HEK293 (cell line): ENCODE measurements around the gene AFF4.

Source experiments
- CTCF ChIA-PET: fragments of 350-600 bp; formaldehyde crosslinking; extraction: SDS; loops from one replicate; lab custom pipeline; 2021; ENCODE audit warnings: antibody characterized with exemption; lab: Yijun Ruan, JAX
- POLR2A ChIA-PET: fragments of 300-600 bp; formaldehyde crosslinking; extraction: SDS; loops from one replicate; lab custom pipeline; 2020; ENCODE audit warnings: antibody characterized with exemption, inconsistent platforms; lab: Yijun Ruan, JAX
- H3K27ac ChIP-seq: fragments of 200-500 bp; sonication (Bioruptor generic); 2 replicates; pipeline ENCODE4 v1.5.1; 2014; ENCODE audit warnings: low read depth, low read length, control low read depth, inconsistent platforms; ENCODE audit errors: extremely low read depth
- H3K36me3 ChIP-seq, 2 experiments: fragments of 200-500 bp in 1 of 2; sonication (Bioruptor generic) in 1 of 2; 1 replicate in 1 of 2; 2 replicates in 1 of 2; pipeline ENCODE4 v1.5.1; 2014 to 2017; ENCODE audit warnings: inconsistent platforms in 2 of 2, low read length in 2 of 2; ENCODE audit not compliant: control insufficient read depth in 2 of 2, insufficient read depth in 1 of 2
- H3K4me1 ChIP-seq: fragments of 200-500 bp; sonication (Bioruptor generic); 2 replicates; pipeline ENCODE4 v1.5.1; 2014; ENCODE audit warnings: mild to moderate bottlenecking, low read length, inconsistent platforms; ENCODE audit not compliant: control insufficient read depth, insufficient read depth
- H3K4me3 ChIP-seq: 2 replicates; pipeline ENCODE4 v1.5.1; 2011; ENCODE audit warnings: low read depth, mild to moderate bottlenecking, control low read depth, low read length, moderate library complexity
- H3K9me3 ChIP-seq: fragments of 200-500 bp; sonication (Bioruptor generic); 2 replicates; pipeline ENCODE4 v1.5.1; 2014; ENCODE audit warnings: low read depth, low read length, inconsistent platforms; ENCODE audit not compliant: control insufficient read depth, insufficient read depth
- HOXA7 ChIP-seq: sonication (generic); formaldehyde crosslinking; IDR thresholded peaks from 2 replicates; pipeline ENCODE4 v1.8.1; 2022; ENCODE audit warnings: missing genetic modification reagents, borderline replicate concordance
- PRDM1 ChIP-seq: fragments of 450-650 bp; formaldehyde crosslinking; IDR thresholded peaks from 2 replicates; pipeline ENCODE4; 2016; ENCODE audit warnings: missing biosample characterization, missing genetic modification characterization
- REST ChIP-seq: fragments of 450-650 bp; formaldehyde crosslinking; IDR thresholded peaks from 2 replicates; pipeline ENCODE4 v1.5.1; 2016; ENCODE audit warnings: missing biosample characterization, missing genetic modification characterization
- ZEB2 ChIP-seq: fragments of 450-650 bp; formaldehyde crosslinking; IDR thresholded peaks from 2 replicates; pipeline ENCODE4 v1.5.1; 2016; ENCODE audit warnings: missing biosample characterization, missing genetic modification characterization
- ZFP3 ChIP-seq: fragments of 450-650 bp; formaldehyde crosslinking; IDR thresholded peaks from 2 replicates; pipeline ENCODE4 v1.5.1; 2016; ENCODE audit warnings: low read depth, missing biosample characterization, missing genetic modification characterization
- ZFP37 ChIP-seq: fragments of 450-650 bp; formaldehyde crosslinking; IDR thresholded peaks from 2 replicates; pipeline ENCODE4 v1.5.1; 2016; ENCODE audit warnings: missing biosample characterization, missing genetic modification characterization
- ZNF169 ChIP-seq: fragments of 450-650 bp; formaldehyde crosslinking; IDR thresholded peaks from 2 replicates; pipeline ENCODE4 v1.5.1; 2016; ENCODE audit warnings: missing biosample characterization, missing genetic modification characterization
- ZNF18 ChIP-seq: fragments of 450-650 bp; formaldehyde crosslinking; IDR thresholded peaks from 2 replicates; pipeline ENCODE4 v1.5.1; 2016; ENCODE audit warnings: missing biosample characterization, missing genetic modification characterization
- ZNF202 ChIP-seq: fragments of 450-650 bp; formaldehyde crosslinking; IDR thresholded peaks from 2 replicates; pipeline ENCODE4 v1.5.1; 2016; ENCODE audit warnings: missing biosample characterization, missing genetic modification characterization, borderline replicate concordance
- ZNF280C ChIP-seq: fragments of 450-650 bp; formaldehyde crosslinking; IDR thresholded peaks from 2 replicates; pipeline ENCODE4 v1.5.1; 2016; ENCODE audit warnings: missing biosample characterization, missing genetic modification characterization
- ZNF37A ChIP-seq: fragments of 450-650 bp; IDR thresholded peaks from 2 replicates; pipeline ENCODE4 v1.5.1; 2018; ENCODE audit warnings: missing biosample characterization, missing genetic modification characterization
- ZNF473 ChIP-seq: fragments of 450-650 bp; formaldehyde crosslinking; IDR thresholded peaks from 2 replicates; pipeline ENCODE4 v1.5.1; 2017; ENCODE audit warnings: missing biosample characterization, missing genetic modification characterization
- ZNF776 ChIP-seq: fragments of 450-650 bp; formaldehyde crosslinking; IDR thresholded peaks from 2 replicates; pipeline ENCODE4 v1.5.0; 2017; ENCODE audit warnings: missing biosample characterization, missing genetic modification characterization, borderline replicate concordance
- ZSCAN4 ChIP-seq: fragments of 450-650 bp; formaldehyde crosslinking; IDR thresholded peaks from 2 replicates; pipeline ENCODE4 v1.5.1; 2017; ENCODE audit warnings: missing biosample characterization, missing genetic modification characterization
- TF ChIP-seq, protein P1 (sequence below): fragments of 450-650 bp; formaldehyde crosslinking; IDR thresholded peaks from 2 replicates; pipeline ENCODE4 v1.5.1; 2016; ENCODE audit warnings: missing biosample characterization, missing genetic modification characterization

The AFF4 gene

DNA sequence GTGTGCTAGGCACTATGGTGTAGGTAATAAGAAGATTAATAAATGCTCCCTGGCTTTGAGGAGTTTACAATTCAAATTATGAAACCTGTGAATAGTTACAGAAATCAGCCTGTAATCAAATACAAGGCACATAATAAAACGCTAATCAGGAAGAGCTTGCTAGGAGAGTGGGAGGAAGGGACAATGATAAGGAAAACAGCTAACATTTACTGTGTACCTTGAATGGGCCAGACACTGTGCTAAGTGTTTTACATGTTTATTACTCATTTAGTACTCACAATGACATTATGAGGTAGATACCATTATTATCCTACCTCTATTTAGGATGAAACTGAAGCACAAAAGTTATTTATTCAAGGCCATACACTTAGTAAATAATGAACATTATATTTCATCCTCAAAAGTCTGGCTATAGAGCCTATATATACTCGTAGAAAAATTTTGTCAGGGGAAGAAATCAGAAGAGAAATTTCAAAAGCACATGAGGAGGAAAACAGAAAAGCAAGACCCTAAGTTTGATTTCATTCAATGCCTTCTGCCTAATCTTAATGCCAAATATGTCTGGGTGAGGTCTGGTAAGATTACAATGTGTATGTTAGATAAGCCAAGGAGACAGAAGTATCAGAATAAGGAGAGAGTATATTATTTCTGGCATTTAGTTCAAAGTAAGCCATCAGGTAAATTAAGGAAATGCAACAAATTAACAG lies 35.9 kb downstream of the AFF4 start:
- H3K9me3 ChIP-seq = no peaks in the 10 kb centered on the region
- no peak overlapping the region for H3K27ac ChIP-seq
- POLR2A ChIA-PET = no interaction called here
- no peak for TF ChIP-seq PRDM1 (tag by site-specific recombination)
- no peak for TF ChIP-seq ZFP37 (tag by site-specific recombination)
- no peak for TF ChIP-seq ZNF18 (tag by site-specific recombination)
- TF ChIP-seq ZFP3 (tag by site-specific recombination) = no peak
- no peak for TF ChIP-seq HOXA7
- TF ChIP-seq ZNF169 = no peak
- TF ChIP-seq ZNF37A = no peak
- H3K4me1 ChIP-seq = peaks cover 4% of the 10 kb centered on the region; the same call in 1 of the 2 replicates
- H3K36me3 ChIP-seq = peaks cover 64 to 84% of the 10 kb centered on the region in 2 experiments
- CTCF ChIA-PET = no interaction called here
- no peak overlapping the region for H3K4me3 ChIP-seq

GRCh38 chr5:132926437-132926836 lies 37.0 kb downstream of the AFF4 start:
- Histone ChIP-seq H3K36me3 (peaks cover 60 to 84% of the 10 kb centered on the region in 2 experiments), H3K4me3 (no peak overlapping the region), H3K4me1 (peaks cover 4% of the 10 kb centered on the region; the same call in 1 of the 2 replicates), H3K9me3 (no peaks in the 10 kb centered on the region), H3K27ac (no peak overlapping the region)
- no peak for TF ChIP-seq ZSCAN4 (tag by site-specific recombination)
- TF ChIP-seq, protein P1, sequence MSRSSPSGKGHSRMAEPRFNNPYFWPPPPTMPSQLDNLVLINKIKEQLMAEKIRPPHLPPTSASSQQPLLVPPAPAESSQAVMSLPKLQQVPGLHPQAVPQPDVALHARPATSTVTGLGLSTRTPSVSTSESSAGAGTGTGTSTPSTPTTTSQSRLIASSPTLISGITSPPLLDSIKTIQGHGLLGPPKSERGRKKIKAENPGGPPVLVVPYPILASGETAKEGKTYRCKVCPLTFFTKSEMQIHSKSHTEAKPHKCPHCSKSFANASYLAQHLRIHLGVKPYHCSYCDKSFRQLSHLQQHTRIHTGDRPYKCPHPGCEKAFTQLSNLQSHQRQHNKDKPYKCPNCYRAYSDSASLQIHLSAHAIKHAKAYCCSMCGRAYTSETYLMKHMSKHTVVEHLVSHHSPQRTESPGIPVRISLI (tag by site-specific recombination) = peak; percentile 90
- ChIA-PET POLR2A (interaction anchor here (0.7 kb wide), 1 partner anchor 33 kb away, joined by 7 read pairs; no protein-coding TSS in a partner anchor), CTCF (no interaction called here)

DNA sequence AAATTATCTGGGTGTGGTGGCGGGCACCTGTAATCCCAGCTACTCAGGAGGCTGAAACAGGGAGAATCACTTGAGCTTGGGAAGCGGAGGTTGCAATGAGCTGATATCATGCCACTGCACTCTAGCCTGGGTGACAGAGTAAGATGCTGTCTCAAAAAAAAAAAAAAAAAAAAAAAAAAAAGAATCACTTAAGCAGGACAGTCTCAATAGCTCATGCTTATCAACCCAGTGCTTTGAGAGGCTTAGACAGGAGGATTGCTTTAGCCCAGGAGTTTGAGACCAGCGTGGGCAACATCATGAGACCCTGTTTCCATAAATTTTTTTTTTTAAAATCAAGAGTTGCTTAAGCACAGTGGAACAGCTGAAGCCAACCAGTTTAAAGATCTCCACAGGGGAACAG lies 47.3 kb downstream of the AFF4 start:
- peaks cover 43 to 48% of the 10 kb centered on the region in 2 experiments for H3K36me3 ChIP-seq
- no peaks in the 10 kb centered on the region for H3K9me3 ChIP-seq
- no peaks in the 10 kb centered on the region for H3K4me1 ChIP-seq
- H3K4me3 ChIP-seq = no peak overlapping the region
- TF ChIP-seq, protein P1 (tag by site-specific recombination) = peak; percentile 84
- no peak for TF ChIP-seq ZNF473 (tag by site-specific recombination)
- CTCF ChIA-PET = interaction anchor here (0.5 to 1.3 kb wide), 3 partner anchors 12 to 23 kb away, joined by 3 to 4 read pairs (median 3); no protein-coding TSS in a partner anchor
- POLR2A ChIA-PET = no interaction called here
- no peak overlapping the region for H3K27ac ChIP-seq

DNA sequence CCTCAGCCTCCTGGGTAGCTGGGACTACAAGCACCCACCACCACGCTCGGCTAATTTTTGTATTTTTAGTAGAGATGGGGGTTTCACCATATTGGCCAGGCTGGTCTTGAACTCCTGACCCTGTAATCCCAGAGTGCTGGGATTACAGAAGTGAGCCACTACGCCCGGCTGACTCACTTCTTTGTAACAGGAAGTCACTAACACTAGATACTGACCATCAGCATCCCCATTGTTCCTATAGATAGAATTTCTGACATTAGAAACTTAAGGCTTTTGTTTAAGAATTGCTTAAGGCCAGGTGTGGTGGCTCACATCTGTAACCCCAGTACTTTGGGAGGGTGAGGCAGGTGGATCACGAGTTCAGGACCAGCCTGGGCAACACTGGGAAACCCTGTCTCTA lies 47.8 kb downstream of the AFF4 start:
- CTCF ChIA-PET = interaction anchor here (0.5 to 1.3 kb wide), 3 partner anchors 13 to 23 kb away, joined by 3 to 4 read pairs (median 3); no protein-coding TSS in a partner anchor
- H3K9me3 ChIP-seq = no peaks in the 10 kb centered on the region
- no peaks in the 10 kb centered on the region for H3K4me1 ChIP-seq
- POLR2A ChIA-PET = no interaction called here
- H3K4me3 ChIP-seq = no peak overlapping the region
- no peak overlapping the region for H3K27ac ChIP-seq
- peaks cover 45 to 46% of the 10 kb centered on the region in 2 experiments for H3K36me3 ChIP-seq
- TF ChIP-seq ZEB2 (tag by site-specific recombination) (no peak), ZNF776 (tag by site-specific recombination) (no peak), ZNF202 (no peak), ZNF280C (tag by site-specific recombination) (no peak), REST (tag by site-specific recombination) (no peak)
